ENCODE measurements around the gene XG.
A peak's percentile ranks its signal among the peaks of the same experiment; 100 is the strongest.
"Not testable (repeated sequence)": the region's sequence is repeated elsewhere in the genome, so short reads cannot be mapped to it uniquely, and the experiment has no call there.

Gene XG, protein sequence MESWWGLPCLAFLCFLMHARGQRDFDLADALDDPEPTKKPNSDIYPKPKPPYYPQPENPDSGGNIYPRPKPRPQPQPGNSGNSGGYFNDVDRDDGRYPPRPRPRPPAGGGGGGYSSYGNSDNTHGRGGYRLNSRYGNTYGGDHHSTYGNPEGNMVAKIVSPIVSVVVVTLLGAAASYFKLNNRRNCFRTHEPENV

GRCh38 chrX:2751874-2752300, at the start of gene XG:
TSS of gene XG (plus strand) at chrX:2752040. CDS start at chrX:2752275, 235 bp downstream.
- peak; percentile 88 for DNase-seq (ENCODE audit: low read depth)

DNA sequence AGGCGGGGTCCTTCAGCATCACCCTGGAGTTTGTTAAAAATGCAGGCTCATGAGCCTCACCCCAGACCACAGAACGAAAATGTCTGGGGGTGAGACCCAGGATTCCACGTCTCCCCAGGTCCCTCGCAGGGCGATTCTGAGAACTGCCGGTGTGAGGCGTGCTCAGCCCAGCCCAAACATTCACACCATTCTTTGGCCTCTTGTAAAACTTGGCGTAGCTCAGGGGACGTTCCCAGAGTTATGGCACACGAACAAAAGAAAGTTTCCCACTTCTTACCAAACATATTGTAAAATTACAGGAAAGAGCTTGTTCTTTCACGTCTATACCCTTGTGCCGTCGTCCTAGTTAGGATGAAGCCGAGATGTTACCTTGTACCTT, 47.9 kb upstream of the XG start:
- DNase-seq (ENCODE audit: low read depth), result peak; percentile 77

DNA sequence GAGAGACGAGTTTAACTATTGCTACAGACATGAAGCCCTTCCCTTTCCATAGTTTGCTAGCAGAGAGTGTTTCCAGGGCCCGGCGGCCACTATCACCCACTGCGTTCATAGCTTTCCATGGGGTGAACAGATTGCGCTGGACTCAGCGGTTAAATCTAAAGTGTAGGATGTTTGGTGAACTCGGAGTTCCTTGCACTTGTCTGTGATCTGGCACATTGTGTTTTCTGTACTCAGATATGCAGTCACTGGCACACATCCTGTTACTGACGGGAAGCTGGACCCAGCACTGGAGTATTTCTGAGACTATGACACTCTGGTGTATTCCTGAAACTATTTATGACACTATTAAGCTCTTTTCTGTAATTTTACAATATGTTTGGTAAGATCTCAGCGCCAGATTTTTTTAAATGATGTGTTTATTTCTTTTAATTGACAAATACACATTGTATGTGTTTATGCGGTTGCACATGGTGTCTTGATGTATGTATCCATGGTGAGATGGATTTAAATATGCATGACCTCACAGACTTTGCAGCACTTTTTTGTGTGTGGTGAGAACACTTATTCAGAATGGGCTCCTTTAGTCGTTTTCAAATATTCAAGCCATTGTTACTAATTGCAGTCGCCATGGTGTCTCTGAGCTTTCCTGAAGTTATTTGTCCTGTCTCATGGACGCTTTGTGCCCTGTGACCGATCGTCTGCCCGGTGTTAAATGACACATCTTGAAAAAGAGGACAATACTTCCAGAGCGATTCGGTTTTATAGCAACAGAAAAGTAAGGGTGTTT, 46.6 kb upstream of the XG start:
- peak; percentile 76 for DNase-seq (ENCODE audit: low read depth)

DNA sequence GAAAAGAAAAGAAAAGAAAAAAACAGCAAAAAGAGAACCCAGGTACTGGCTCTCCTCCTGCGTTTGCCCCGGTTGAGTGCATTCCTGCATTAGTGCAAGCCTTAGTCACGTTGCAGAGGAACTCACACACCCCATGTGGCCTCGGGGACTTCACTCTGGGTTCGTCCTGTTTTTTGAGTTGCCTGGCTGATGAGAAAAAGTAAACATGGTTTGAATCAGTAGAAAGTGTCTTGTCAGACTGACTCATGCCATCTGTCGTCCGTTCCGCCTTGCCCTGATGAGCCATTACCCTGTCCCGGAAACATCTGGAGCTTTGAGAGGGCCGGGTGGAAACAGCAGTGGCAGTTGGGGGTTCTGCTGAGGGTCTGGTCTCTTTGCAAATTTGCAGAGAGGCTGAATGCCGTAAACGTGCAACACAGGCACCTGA, 44.5 kb upstream of the XG start:
- peak; percentile 98 for DNase-seq (ENCODE audit: low read depth)

DNA sequence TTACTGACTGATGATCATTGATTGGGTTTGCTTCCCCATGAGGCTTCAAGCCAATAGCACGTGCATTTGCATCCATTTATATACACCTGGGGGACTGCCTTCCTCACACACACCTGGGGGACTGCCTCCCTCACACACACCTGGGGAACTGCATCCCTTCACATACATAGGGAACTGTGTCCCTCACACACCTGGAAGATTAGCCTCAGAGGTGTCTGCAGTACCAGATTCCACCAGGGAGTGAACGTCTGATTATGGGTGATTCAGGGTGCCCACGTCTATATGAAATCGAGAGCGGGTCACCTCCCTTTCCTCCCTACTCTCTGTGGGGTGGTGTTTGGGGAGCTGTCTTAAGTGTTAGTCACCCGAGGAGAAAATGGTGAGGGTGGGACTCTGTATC, 43.8 kb upstream of the XG start:
- DNase-seq (ENCODE audit: low read depth), result no peak

- DNase-seq (ENCODE audit: low read depth), result no peak
These were observed 43.1 kb upstream of the XG start for GRCh38 chrX:2708592-2709188.

GRCh38 chrX:2709556-2709955, 42.3 kb upstream of the XG start:
- DNase-seq (ENCODE audit: low read depth), result no peak

DNA sequence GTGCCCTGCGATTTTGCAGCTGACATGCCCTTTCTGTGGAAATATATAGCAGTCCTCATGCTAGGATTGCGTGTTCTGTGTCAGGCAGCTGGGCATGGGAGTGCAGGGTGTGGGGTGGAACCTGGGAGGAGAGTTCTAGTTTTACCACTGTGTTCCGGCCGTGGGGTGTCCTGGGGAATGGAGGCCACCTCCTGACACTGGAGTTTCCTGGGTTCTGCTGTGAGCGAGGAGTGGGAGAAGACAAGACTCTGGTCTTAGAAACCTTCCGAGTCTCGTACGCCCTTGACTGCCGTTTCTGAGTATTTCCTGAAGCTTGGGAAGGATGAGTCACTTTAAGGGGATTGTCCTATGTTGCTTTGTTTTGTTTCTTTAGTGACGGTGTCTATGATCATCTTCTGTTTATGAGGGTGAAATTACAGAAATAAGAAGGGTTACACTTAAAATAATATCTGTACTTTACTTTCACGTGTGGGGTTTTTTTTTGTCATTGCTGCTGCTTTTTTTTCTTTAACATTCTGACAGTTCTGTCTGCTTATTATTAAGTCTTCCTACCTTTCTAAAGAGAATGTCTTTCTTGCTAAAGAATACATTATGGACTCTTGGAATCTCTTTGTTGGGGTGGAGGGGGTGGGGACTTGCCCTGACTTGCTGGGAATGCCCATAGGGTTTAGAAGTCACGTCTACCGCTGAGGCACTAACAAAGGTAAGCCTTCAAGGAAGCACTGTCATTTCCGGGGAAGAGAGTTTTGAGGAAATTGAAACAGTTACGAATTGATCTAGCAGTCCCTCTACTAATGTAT, 41.6 kb upstream of the XG start:
- DNase-seq (ENCODE audit: low read depth), result peak; percentile 87

GRCh38 chrX:2711441-2711840, 40.4 kb upstream of the XG start:
- DNase-seq (ENCODE audit: low read depth), result no peak

GRCh38 chrX:2712428-2712827, 39.4 kb upstream of the XG start:
- DNase-seq (ENCODE audit: low read depth), result no peak

GRCh38 chrX:2712890-2713840, 38.7 kb upstream of the XG start:
- DNase-seq (ENCODE audit: low read depth), result no peak

- DNase-seq (ENCODE audit: low read depth), result no peak
These were observed 37.3 kb upstream of the XG start for GRCh38 chrX:2714551-2714950.

GRCh38 chrX:2715066-2715600, 36.7 kb upstream of the XG start:
- DNase-seq (ENCODE audit: low read depth), result no peak

- DNase-seq (ENCODE audit: low read depth), result no peak
These were observed 34.5 kb upstream of the XG start for GRCh38 chrX:2717312-2717711.

DNA sequence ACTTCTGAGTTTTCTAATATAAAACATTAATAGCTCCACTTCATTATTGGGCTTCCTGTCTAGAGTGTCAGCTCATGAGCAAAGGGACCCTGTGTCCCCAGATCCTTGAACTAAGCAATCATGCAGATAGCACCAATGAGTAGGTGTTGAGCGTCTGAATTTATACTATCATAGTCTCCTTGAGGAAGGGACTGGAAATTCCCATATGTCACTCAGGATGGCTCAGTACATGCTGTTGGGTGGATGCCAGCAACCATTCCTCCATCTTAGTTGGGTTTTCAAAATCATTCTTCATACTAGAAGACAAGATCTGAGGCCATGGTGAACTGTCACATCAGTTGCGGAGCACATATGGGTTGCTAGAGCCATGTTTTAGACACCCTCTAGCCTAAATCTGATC, 33.0 kb upstream of the XG start:
- DNase-seq (ENCODE audit: low read depth), result no peak

DNA sequence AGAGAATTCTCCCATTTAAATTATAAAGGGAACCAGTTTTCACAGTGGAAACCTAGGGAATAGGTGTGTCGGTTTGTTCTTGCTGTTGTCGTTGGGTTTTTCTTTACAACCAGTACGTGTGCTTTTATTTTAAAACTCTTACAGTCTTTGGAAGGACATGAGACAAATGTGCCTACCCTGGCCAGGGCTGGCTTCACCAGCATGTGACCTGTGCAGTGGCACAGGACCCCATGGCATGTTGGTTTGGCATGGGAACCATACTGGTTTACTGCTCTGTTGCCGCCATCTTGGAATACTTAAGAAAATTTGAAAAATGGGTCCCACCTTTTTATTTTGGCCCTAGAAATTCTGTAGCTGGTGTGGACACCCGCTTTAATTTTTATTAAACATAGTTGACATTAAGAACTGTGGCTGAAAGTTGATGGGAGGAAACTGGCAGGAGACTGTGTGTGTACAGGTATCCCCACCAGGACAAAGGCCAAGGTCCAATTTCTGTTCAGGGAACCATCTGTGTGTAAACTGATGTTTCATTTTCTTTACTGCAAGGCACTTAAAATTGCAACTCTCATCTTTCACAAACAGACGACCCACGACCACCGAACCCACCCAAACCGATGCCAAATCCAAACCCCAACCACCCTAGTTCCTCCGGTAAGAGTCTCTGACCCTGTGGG, 31.9 kb upstream of the XG start:
- DNase-seq (ENCODE audit: low read depth), result no peak

GRCh38 chrX:2723286-2723879, 28.5 kb upstream of the XG start:
- no peak for DNase-seq (ENCODE audit: low read depth)

GRCh38 chrX:2727264-2727663, 24.6 kb upstream of the XG start:
- not testable (repeated sequence) for DNase-seq (ENCODE audit: low read depth)

- DNase-seq (ENCODE audit: low read depth), result no peak
These were observed 19.8 kb upstream of the XG start for GRCh38 chrX:2732076-2732475.

DNA sequence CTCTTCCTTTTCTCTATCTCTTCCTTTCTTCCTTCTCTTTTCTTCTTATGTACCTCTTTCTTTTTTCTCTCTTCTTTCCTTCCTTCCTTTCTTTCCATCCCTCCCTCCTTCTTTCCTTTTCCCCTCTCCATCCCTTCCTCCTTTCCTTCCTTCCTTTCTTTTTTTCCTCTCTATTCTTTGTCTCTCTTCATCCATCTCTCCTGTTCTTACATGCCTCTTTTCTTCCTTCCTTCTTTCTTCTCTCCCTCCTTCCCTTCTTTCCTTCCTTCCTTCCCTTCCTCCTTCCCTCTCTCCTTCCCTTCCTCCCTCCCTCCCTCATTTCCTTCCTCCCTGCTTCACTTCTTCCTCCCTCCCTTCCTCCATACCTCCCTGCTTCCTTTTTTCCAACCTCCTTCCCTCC, 19.2 kb upstream of the XG start:
- DNase-seq (ENCODE audit: low read depth), result no peak

All from fibroblast of gingiva (primary cell).